ENCODE measurements around the gene GLB1L.
"Not testable (repeated sequence)": the region's sequence is repeated elsewhere in the genome, so short reads cannot be mapped to it uniquely, and the experiment has no call there.

GLB1L gene

GRCh38 chr2:219280651-219281050 is 35.4 kb upstream of the GLB1L start:
- no peak for DNase-seq

- DNase-seq: no peak
These were observed 34.8 kb upstream of the GLB1L start for GRCh38 chr2:219279916-219280516.

- DNase-seq: peak; percentile 98
These were observed 34.1 kb upstream of the GLB1L start, which contains the start of gene DNAJB2 for GRCh38 chr2:219279151-219279915. TSS of gene DNAJB2 (plus strand) at chr2:219279366. CDS start at chr2:219279834, 468 bp downstream.

- no peak for DNase-seq
These were observed 33.5 kb upstream of the GLB1L start for GRCh38 chr2:219278655-219279150.

- DNase-seq: peak; percentile 43
These were observed 32.7 kb upstream of the GLB1L start for GRCh38 chr2:219277703-219278654.

GRCh38 chr2:219274361-219274921 is 29.2 kb upstream of the GLB1L start:
- peak; percentile 44 for DNase-seq

- peak; percentile 44 for DNase-seq
These were observed 28.7 kb upstream of the GLB1L start for GRCh38 chr2:219273937-219274336.

GRCh38 chr2:219272995-219273394 is 27.8 kb upstream of the GLB1L start:
- DNase-seq: no peak

GRCh38 chr2:219272356-219272755 is 27.1 kb upstream of the GLB1L start:
- DNase-seq: no peak

- no peak for DNase-seq
These were observed 25.8 kb upstream of the GLB1L start for GRCh38 chr2:219271021-219271420.

GRCh38 chr2:219270055-219270372 is 24.8 kb upstream of the GLB1L start:
- no peak for DNase-seq

- DNase-seq: no peak
These were observed 24.3 kb upstream of the GLB1L start for GRCh38 chr2:219269362-219270054.

GRCh38 chr2:219268294-219268693 is 23.1 kb upstream of the GLB1L start:
- DNase-seq: no peak

GRCh38 chr2:219266886-219267285 is 21.6 kb upstream of the GLB1L start:
- DNase-seq: no peak

GRCh38 chr2:219266232-219266631 is 21.0 kb upstream of the GLB1L start:
- no peak for DNase-seq

GRCh38 chr2:219261024-219261855 is 16.0 kb upstream of the GLB1L start:
- no peak for DNase-seq

GRCh38 chr2:219258942-219259341 is 13.7 kb upstream of the GLB1L start:
- DNase-seq: not testable (repeated sequence)

- no peak for DNase-seq
These were observed 9.5 kb upstream of the GLB1L start for GRCh38 chr2:219254590-219255201.

GRCh38 chr2:219253753-219254589 is 8.7 kb upstream of the GLB1L start, which contains the start of gene TUBA4A:
TSS of gene TUBA4A (minus strand) at chr2:219253918. CDS start at chr2:219253858, 60 bp downstream.
- DNase-seq: peak; percentile 26

All from T1000 (cell line).